Mesenchymal stem cell (in vitro differentiated cells and primary cell): Measurements from ENCODE around the gene ACOD1.
A peak's percentile ranks its signal among the peaks of the same experiment; 100 is the strongest.

ENCODE experiments used
- DNase-seq: peaks from one replicate; pipeline ENCODE4 v3.0.0-alpha.2; 2013
- H2AFZ ChIP-seq: one replicate; pipeline ENCODE4 v1.6.1; 2013; ENCODE audit warnings: low read depth, mild to moderate bottlenecking, control low read depth, inconsistent platforms, low read length, moderate library complexity
- H2AK5ac ChIP-seq: 2 replicates; pipeline ENCODE4 v1.6.1; 2013; ENCODE audit warnings: low read length, moderate library complexity, mild to moderate bottlenecking, inconsistent platforms; ENCODE audit not compliant: severe bottlenecking
- H2BK120ac ChIP-seq: one replicate; pipeline ENCODE4 v1.6.1; 2013; ENCODE audit warnings: low read depth, mild to moderate bottlenecking, inconsistent platforms, low read length, moderate library complexity
- H2BK12ac ChIP-seq, 2 experiments: one replicate each; pipeline ENCODE4 v1.6.1; 2013; ENCODE audit warnings: inconsistent platforms in 2 of 2, low read length in 2 of 2, mild to moderate bottlenecking in 2 of 2, moderate library complexity in 2 of 2, control low read depth in 1 of 2
- H2BK15ac ChIP-seq: one replicate; pipeline ENCODE4 v1.6.1; 2013; ENCODE audit warnings: mild to moderate bottlenecking, low read depth, inconsistent platforms; ENCODE audit not compliant: poor library complexity, severe bottlenecking
- H2BK5ac ChIP-seq: 2 replicates; pipeline ENCODE4 v1.6.1; 2013; ENCODE audit warnings: low read depth, mild to moderate bottlenecking, low read length, control low read depth, inconsistent platforms; ENCODE audit not compliant: poor library complexity, severe bottlenecking
- H3K14ac ChIP-seq, 2 experiments: one replicate each; pipeline ENCODE4 v1.6.1; 2013; ENCODE audit warnings: inconsistent platforms in 2 of 2, low read length in 2 of 2, control low read depth in 1 of 2, mild to moderate bottlenecking in 1 of 2, moderate library complexity in 1 of 2
- H3K18ac ChIP-seq, 2 experiments: one replicate each; pipeline ENCODE4 v1.6.1; 2013; ENCODE audit warnings: inconsistent platforms in 2 of 2, low read length in 2 of 2, control low read depth in 1 of 2, low read depth in 1 of 2, mild to moderate bottlenecking in 1 of 2
- H3K23ac ChIP-seq, 2 experiments: one replicate each; pipeline ENCODE4 v1.6.1; 2013; ENCODE audit warnings: inconsistent platforms in 2 of 2, low read length in 2 of 2, mild to moderate bottlenecking in 2 of 2, moderate library complexity in 2 of 2, control low read depth in 1 of 2
- H3K27ac ChIP-seq: 2 replicates; pipeline ENCODE4 v1.5.1; 2013; ENCODE audit warnings: mild to moderate bottlenecking, moderate library complexity, low read length, control low read depth, inconsistent platforms; ENCODE audit not compliant: poor library complexity, severe bottlenecking
- H3K27me3 ChIP-seq, 2 experiments: 2 replicates each; pipeline versions ENCODE4 v1.6.1 to v1.7.0; 2013; ENCODE audit warnings: low read length in 2 of 2, mild to moderate bottlenecking in 2 of 2, moderate library complexity in 2 of 2, control low read depth in 1 of 2, inconsistent platforms in 1 of 2; ENCODE audit not compliant: control insufficient read depth in 1 of 2, insufficient read depth in 1 of 2
- H3K36me3 ChIP-seq, 2 experiments: 2 replicates each; pipeline versions ENCODE4 v1.6.1 to v1.7.0; 2013; ENCODE audit warnings: low read length in 2 of 2, control low read depth in 1 of 2, inconsistent platforms in 1 of 2, low read depth in 1 of 2, mild to moderate bottlenecking in 1 of 2; ENCODE audit not compliant: insufficient read depth in 2 of 2, control insufficient read depth in 1 of 2
- H3K4ac ChIP-seq, 2 experiments: one replicate each; pipeline ENCODE4 v1.6.1; 2013; ENCODE audit warnings: inconsistent platforms in 2 of 2, low read length in 2 of 2, mild to moderate bottlenecking in 2 of 2, moderate library complexity in 2 of 2, control low read depth in 1 of 2, low read depth in 1 of 2
- H3K4me1 ChIP-seq: 2 replicates; pipeline ENCODE4 v1.6.1; 2013; ENCODE audit warnings: low read depth, low read length, control low read depth; ENCODE audit not compliant: control insufficient read depth, insufficient read depth
- H3K4me2 ChIP-seq: 2 replicates; pipeline ENCODE4 v1.6.1; 2013; ENCODE audit warnings: low read length, mild to moderate bottlenecking, inconsistent platforms; ENCODE audit not compliant: poor library complexity, severe bottlenecking
- H3K4me3 ChIP-seq, 2 experiments: 2 replicates each; pipeline versions ENCODE4 v1.5.1 to v1.7.0; 2013; ENCODE audit warnings: low read length in 2 of 2, mild to moderate bottlenecking in 2 of 2, control low read depth in 1 of 2, low read depth in 1 of 2; ENCODE audit not compliant: insufficient read depth in 1 of 2
- H3K79me1 ChIP-seq: replicated peaks from 2 replicates; pipeline ENCODE4 v1.6.1; 2013; ENCODE audit warnings: mild to moderate bottlenecking, control low read depth, low read length, inconsistent platforms; ENCODE audit not compliant: poor library complexity, severe bottlenecking
- H3K9ac ChIP-seq: 2 replicates; pipeline ENCODE4 v1.7.0; 2013; ENCODE audit warnings: mild to moderate bottlenecking, low read length, moderate library complexity
- H3K9me3 ChIP-seq: 2 replicates; pipeline ENCODE4 v1.7.0; 2013; ENCODE audit warnings: mild to moderate bottlenecking, low read length; ENCODE audit not compliant: control insufficient read depth
- H4K8ac ChIP-seq: one replicate; pipeline ENCODE4 v1.6.1; 2013; ENCODE audit warnings: inconsistent platforms, mild to moderate bottlenecking, low read length, moderate library complexity
- H4K91ac ChIP-seq: one replicate; pipeline ENCODE4 v1.6.1; 2013; ENCODE audit warnings: mild to moderate bottlenecking, low read length, inconsistent platforms
- WGBS: methylation state at CpG from one replicate; pipeline ENCODE4 v1.1.7; 2013; ENCODE audit warnings: mixed read lengths; 5-methylcytosine and 5-hydroxymethylcytosine counted together

Gene ACOD1

GRCh38 chr13:77001963-77002587, 53.8 kb downstream of the ACOD1 start:
- DNase-seq, result no peak
- no peak overlapping the region for H2BK5ac ChIP-seq
- no peak overlapping the region for H3K18ac ChIP-seq
- no peak overlapping the region for H3K23ac ChIP-seq
- H3K4me3 ChIP-seq, result no peak overlapping the region
- no peaks in the 10 kb centered on the region for H3K27me3 ChIP-seq
- no peak overlapping the region for H2BK120ac ChIP-seq
- H4K8ac ChIP-seq, result no peak overlapping the region
- no peaks in the 10 kb centered on the region for H3K4me1 ChIP-seq
- H4K91ac ChIP-seq, result no peak overlapping the region
- H3K79me1 ChIP-seq, result peaks cover 14% of the 10 kb centered on the region
- H2BK15ac ChIP-seq, result no peak overlapping the region
- H3K4me2 ChIP-seq, result no peak overlapping the region
- H2BK12ac ChIP-seq, result no peak overlapping the region
- WGBS, result 62% methylated on average over 2 of the region's 4 CpGs
- H2AK5ac ChIP-seq, result no peak overlapping the region
- no peaks in the 10 kb centered on the region for H3K9me3 ChIP-seq
- peaks cover 6 to 64% of the 10 kb centered on the region in 2 experiments for H3K36me3 ChIP-seq
- H3K4ac ChIP-seq, result no peak overlapping the region
- peak overlapping the region; percentile 46 for H3K9ac ChIP-seq
- no peak overlapping the region for H3K14ac ChIP-seq
- no peak overlapping the region for H2AFZ ChIP-seq
- no peak overlapping the region for H3K27ac ChIP-seq

GRCh38 chr13:77002590-77003190, 54.4 kb downstream of the ACOD1 start:
- H3K4ac ChIP-seq, result no peak overlapping the region
- H3K27me3 ChIP-seq, result no peaks in the 10 kb centered on the region
- H3K4me1 ChIP-seq, result no peaks in the 10 kb centered on the region
- peak; percentile 55 for DNase-seq
- no peak overlapping the region for H3K18ac ChIP-seq
- H3K79me1 ChIP-seq, result peaks cover 14% of the 10 kb centered on the region
- H3K36me3 ChIP-seq, result peaks cover 6 to 68% of the 10 kb centered on the region in 2 experiments
- H2AK5ac ChIP-seq, result no peak overlapping the region
- no peak overlapping the region for H4K91ac ChIP-seq
- H3K9ac ChIP-seq, result peak overlapping the region; percentile 46
- H2BK12ac ChIP-seq, result no peak overlapping the region
- no peak overlapping the region for H2AFZ ChIP-seq
- no peak overlapping the region for H3K27ac ChIP-seq
- H4K8ac ChIP-seq, result no peak overlapping the region
- no peak overlapping the region for H2BK120ac ChIP-seq
- H3K9me3 ChIP-seq, result no peaks in the 10 kb centered on the region
- no peak overlapping the region for H3K4me2 ChIP-seq
- no peak overlapping the region for H2BK15ac ChIP-seq
- H3K14ac ChIP-seq, result no peak overlapping the region
- WGBS, result 81% methylated on average over 7 of the region's 7 CpGs
- no peak overlapping the region for H2BK5ac ChIP-seq
- H3K4me3 ChIP-seq, result no peak overlapping the region
- no peak overlapping the region for H3K23ac ChIP-seq
